Measurements from ENCODE around the gene CENPB. TPM values are rescaled to one million over a fixed set of nuclear protein-coding genes. Genes with fewer than 3 reads are reported as not detected.

Gene CENPB
- total and polyA plus RNA-seq, 2 experiments from 2014 or later: 4.5 to 134 TPM

GRCh38 chr20:3826420-3826819 lies 39.9 kb upstream of the CENPB start:
- Histone ChIP-seq H3K27ac (no peak overlapping the region), H3K9me3 (ENCODE audit: low read depth) (no peaks in the 10 kb centered on the region), H3K4me3 (no peak overlapping the region), H3F3A (ENCODE audit: insufficient read depth) (peaks cover 4% of the 10 kb centered on the region; the same call in 1 of the 2 replicates), H2AFZ (no peak overlapping the region), H3K79me2 (ENCODE audit: insufficient read depth) (peaks cover 17% of the 10 kb centered on the region), H3K9me2 (ENCODE audit: insufficient read depth) (no peaks in the 10 kb centered on the region), H3K9ac (no peak overlapping the region), H3K36me3 (ENCODE audit: low read depth) (peaks cover 9% of the 10 kb centered on the region), H3K4me2 (ENCODE audit: unreplicated experiment) (no peak overlapping the region), H4K20me1 (ENCODE audit: insufficient read depth) (no peaks in the 10 kb centered on the region), H3K4me1 (ENCODE audit: insufficient read depth) (peaks cover 2% of the 10 kb centered on the region), H3K27me3 (replicated peaks; ENCODE audit: insufficient read depth) (no peaks in the 10 kb centered on the region)
- DNase-seq: no peak
- TF ChIP-seq EZH2phosphoT487 (IDR thresholded peaks at IDR 0.05; ENCODE audit: insufficient read depth, low read depth) (no peak), EZH2 (IDR thresholded peaks at IDR 0.05; ENCODE audit: insufficient read depth, poor library complexity, severe bottlenecking) (no peak)
- in situ Hi-C loops (cut with MboI): no loop called here
- 60 to 63% methylated on average over 4 of the region's 4 CpGs for WGBS, 2 experiments (ENCODE audit: low coverage in 1 of 2, low lambda C conversion rate in 2 of 2, missing lambda C conversion rate in 2 of 2)

DNA sequence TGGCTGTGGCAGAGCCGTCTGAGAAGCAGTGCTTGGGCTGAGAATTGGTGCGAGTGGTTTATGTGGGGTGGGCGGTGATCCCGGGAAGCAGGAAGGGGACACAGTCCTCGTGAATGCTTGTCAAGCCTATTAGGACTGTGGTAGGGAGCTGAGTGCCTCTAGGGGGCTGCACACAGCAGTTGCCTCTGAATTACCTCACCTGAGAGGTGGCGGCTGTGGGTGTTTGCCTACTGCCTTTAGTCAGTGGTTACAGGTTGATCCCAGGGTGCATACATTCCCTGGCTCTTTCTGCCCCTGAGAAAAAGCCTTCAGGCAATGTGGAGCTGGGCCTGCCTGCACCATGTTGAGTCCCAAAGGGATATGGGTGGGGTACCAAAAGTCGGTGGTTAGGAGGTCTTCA lies 39.0 kb upstream of the CENPB start:
- Histone ChIP-seq H3K36me3 (ENCODE audit: low read depth) (peaks cover 9% of the 10 kb centered on the region), H2AFZ (no peak overlapping the region), H3K9me3 (ENCODE audit: low read depth) (no peaks in the 10 kb centered on the region), H4K20me1 (ENCODE audit: insufficient read depth) (no peaks in the 10 kb centered on the region), H3K4me2 (ENCODE audit: unreplicated experiment) (no peak overlapping the region), H3K27me3 (replicated peaks; ENCODE audit: insufficient read depth) (no peaks in the 10 kb centered on the region), H3K27ac (no peak overlapping the region), H3F3A (ENCODE audit: insufficient read depth) (peaks cover 4% of the 10 kb centered on the region; the same call in 1 of the 2 replicates), H3K79me2 (ENCODE audit: insufficient read depth) (peaks cover 24% of the 10 kb centered on the region), H3K4me3 (no peak overlapping the region), H3K9me2 (ENCODE audit: insufficient read depth) (no peaks in the 10 kb centered on the region), H3K4me1 (ENCODE audit: insufficient read depth) (peaks cover 6% of the 10 kb centered on the region), H3K9ac (no peak overlapping the region)
- TF ChIP-seq EZH2 (IDR thresholded peaks at IDR 0.05; ENCODE audit: insufficient read depth, poor library complexity, severe bottlenecking) (no peak), EZH2phosphoT487 (IDR thresholded peaks at IDR 0.05; ENCODE audit: insufficient read depth, low read depth) (no peak)
- in situ Hi-C loops (cut with MboI): no loop called here
- WGBS, 2 experiments (ENCODE audit: low coverage in 1 of 2, low lambda C conversion rate in 2 of 2, missing lambda C conversion rate in 2 of 2): 94% methylated on average over 7 of the region's 7 CpGs
- DNase-seq: no peak

DNA sequence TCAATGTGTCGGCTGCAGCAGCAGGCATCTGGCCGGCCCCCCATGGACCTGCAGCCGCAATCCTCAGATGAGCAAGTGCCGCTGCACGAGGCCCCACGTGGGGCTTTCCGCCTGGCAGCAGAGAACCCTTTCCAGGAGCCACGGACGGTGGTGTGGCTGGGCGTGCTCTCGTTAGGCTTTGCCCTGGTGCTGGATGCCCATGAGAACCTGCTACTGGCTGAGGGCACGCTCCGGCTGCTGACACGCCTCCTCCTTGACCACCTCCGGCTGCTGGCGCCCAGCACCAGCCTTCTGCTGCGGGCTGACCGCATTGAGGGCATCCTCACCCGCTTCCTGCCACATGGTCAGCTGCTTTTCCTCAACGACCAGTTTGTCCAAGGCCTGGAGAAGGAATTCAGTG lies 37.3 kb upstream of the CENPB start:
- in situ Hi-C loops (cut with MboI): no loop called here
- Histone ChIP-seq H3K36me3 (ENCODE audit: low read depth) (peaks cover 9% of the 10 kb centered on the region), H2AFZ (no peak overlapping the region), H3F3A (ENCODE audit: insufficient read depth) (peaks cover 6% of the 10 kb centered on the region), H3K27ac (no peak overlapping the region), H3K9me3 (ENCODE audit: low read depth) (no peaks in the 10 kb centered on the region), H3K9ac (no peak overlapping the region), H3K4me2 (ENCODE audit: unreplicated experiment) (no peak overlapping the region), H4K20me1 (ENCODE audit: insufficient read depth) (no peaks in the 10 kb centered on the region), H3K27me3 (replicated peaks; ENCODE audit: insufficient read depth) (no peaks in the 10 kb centered on the region), H3K9me2 (ENCODE audit: insufficient read depth) (no peaks in the 10 kb centered on the region), H3K4me3 (no peak overlapping the region), H3K79me2 (ENCODE audit: insufficient read depth) (peaks cover 24% of the 10 kb centered on the region), H3K4me1 (ENCODE audit: insufficient read depth) (peaks cover 6% of the 10 kb centered on the region)
- DNase-seq: no peak
- no peak for TF ChIP-seq EZH2 (IDR thresholded peaks at IDR 0.05; ENCODE audit: insufficient read depth, poor library complexity, severe bottlenecking)
- TF ChIP-seq EZH2phosphoT487 (IDR thresholded peaks at IDR 0.05; ENCODE audit: insufficient read depth, low read depth): no peak
- whole genome bisulfite sequencing, 2 experiments (ENCODE audit: low coverage in 1 of 2, low lambda C conversion rate in 2 of 2, missing lambda C conversion rate in 2 of 2): 93 to 96% methylated on average over 16 to 20 of the region's 20 CpGs

GRCh38 chr20:3821996-3822395 lies 35.5 kb upstream of the CENPB start:
- 83 to 87% methylated on average over 13 to 14 of the region's 14 CpGs for WGBS, 2 experiments (ENCODE audit: low coverage in 1 of 2, low lambda C conversion rate in 2 of 2, missing lambda C conversion rate in 2 of 2)
- no peak overlapping the region for H3K4me2 ChIP-seq (ENCODE audit: unreplicated experiment)

More at GRCh38 chr20:3821996-3822395, 35.5 kb upstream of the CENPB start:
- H3K4me1 ChIP-seq (ENCODE audit: insufficient read depth): peaks cover 15% of the 10 kb centered on the region
- no peak overlapping the region for H2AFZ ChIP-seq
- peaks cover 24% of the 10 kb centered on the region for H3K79me2 ChIP-seq (ENCODE audit: insufficient read depth)
- no peaks in the 10 kb centered on the region for H3K27me3 ChIP-seq (replicated peaks; ENCODE audit: insufficient read depth)
- H3K27ac ChIP-seq: no peak overlapping the region
- H4K20me1 ChIP-seq (ENCODE audit: insufficient read depth): no peaks in the 10 kb centered on the region
- no peak overlapping the region for H3K4me3 ChIP-seq
- in situ Hi-C loops (cut with MboI): no loop called here
- no peaks in the 10 kb centered on the region for H3K9me3 ChIP-seq (ENCODE audit: low read depth)
- peaks cover 4% of the 10 kb centered on the region; the same call in 1 of the 2 replicates for H3F3A ChIP-seq (ENCODE audit: insufficient read depth)
- no peak for DNase-seq
- TF ChIP-seq EZH2phosphoT487 (IDR thresholded peaks at IDR 0.05; ENCODE audit: insufficient read depth, low read depth): no peak
- no peak for TF ChIP-seq EZH2 (IDR thresholded peaks at IDR 0.05; ENCODE audit: insufficient read depth, poor library complexity, severe bottlenecking)
- peaks cover 9% of the 10 kb centered on the region for H3K36me3 ChIP-seq (ENCODE audit: low read depth)
- H3K9ac ChIP-seq: no peak overlapping the region
- no peaks in the 10 kb centered on the region for H3K9me2 ChIP-seq (ENCODE audit: insufficient read depth)

All from GM23248 (cell line).